ENCODE results near the gene CCDC27. TPM values are rescaled to one million over a fixed set of nuclear protein-coding genes. Genes with fewer than 3 reads are reported as not detected.
"Not testable (repeated sequence)": the region's sequence is repeated elsewhere in the genome, so short reads cannot be mapped to it uniquely, and the experiment has no call there.

Gene CCDC27
- total RNA-seq, 1 experiment from 2014 or later = not detected

DNA sequence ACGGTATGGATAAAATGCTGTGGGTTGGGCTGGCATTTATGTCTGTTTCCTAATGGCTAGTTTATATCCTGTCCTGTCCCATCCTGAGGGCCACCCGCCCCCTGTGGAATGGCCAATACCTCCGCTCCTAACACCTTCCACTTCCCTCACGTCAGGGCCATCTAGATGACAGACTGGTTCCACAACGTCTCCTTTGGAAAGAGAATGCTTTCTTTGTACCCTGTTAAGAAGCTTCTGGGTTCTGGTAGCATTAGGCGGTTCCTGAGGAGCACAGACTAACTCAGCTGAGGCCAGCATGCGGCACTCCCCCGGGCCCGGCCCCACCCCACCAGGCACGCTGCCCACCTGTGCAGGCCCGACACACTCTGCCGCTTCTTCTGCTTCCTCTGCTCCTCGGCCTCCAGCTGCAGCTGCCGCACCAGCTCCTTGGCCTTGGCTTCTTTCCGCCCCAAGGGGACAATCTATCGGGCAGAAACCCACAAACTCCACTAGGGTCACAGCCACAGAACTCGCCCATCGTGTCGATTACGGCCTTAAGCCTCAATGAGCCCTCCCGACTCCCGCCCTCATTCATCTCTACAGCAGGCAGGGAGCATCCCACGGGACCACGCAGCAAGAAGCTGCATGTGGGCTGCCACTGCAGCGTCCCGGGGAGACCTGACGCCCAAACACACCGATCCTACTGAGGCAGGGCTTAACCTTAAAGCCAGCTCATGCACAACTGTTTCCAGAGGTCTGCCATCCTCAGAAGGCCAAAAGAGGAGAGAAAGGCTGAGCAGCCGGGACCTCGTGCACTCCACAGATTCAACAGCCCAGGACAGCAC, 31.6 kb downstream of the CCDC27 start:
- no peak for DNase-seq (ENCODE audit: low spot score)
- in situ Hi-C loops (cut with HindIII; ENCODE audit: low sequenced_read_pairs) = no loop called here

DNA sequence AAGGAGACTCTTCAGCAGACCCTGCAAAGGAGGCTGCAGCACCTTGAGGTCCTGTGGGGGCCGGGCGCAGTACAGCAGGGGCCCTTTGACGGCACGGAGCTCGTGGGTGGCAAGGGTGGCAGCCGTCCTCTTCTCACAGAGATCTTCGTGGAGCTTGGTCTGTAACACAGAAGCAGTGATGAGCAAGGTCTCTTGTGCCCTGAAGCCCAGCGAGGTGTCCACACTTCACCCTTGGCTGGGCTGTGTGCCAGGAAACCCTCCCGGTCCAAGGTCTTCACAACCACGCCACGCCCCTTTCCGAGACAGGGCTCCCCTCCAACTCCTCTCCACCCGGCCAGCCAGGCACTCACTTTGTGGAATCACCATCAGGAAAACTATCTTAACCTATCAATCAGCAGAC, 32.8 kb downstream of the CCDC27 start:
- in situ Hi-C loops (cut with HindIII; ENCODE audit: low sequenced_read_pairs) = no loop called here
- DNase-seq (ENCODE audit: low spot score) = no peak

- in situ Hi-C loops (cut with HindIII; ENCODE audit: low sequenced_read_pairs) = no loop called here
- DNase-seq (ENCODE audit: low spot score) = no peak
These were observed 33.4 kb downstream of the CCDC27 start for GRCh38 chr1:3785456-3786157.

- in situ Hi-C loops (cut with HindIII; ENCODE audit: low sequenced_read_pairs) = no loop called here
- DNase-seq (ENCODE audit: low spot score) = no peak
These were observed 34.5 kb downstream of the CCDC27 start for GRCh38 chr1:3786468-3787348.

- no peak for DNase-seq (ENCODE audit: low spot score)
- in situ Hi-C loops (cut with HindIII; ENCODE audit: low sequenced_read_pairs) = no loop called here
These were observed 35.1 kb downstream of the CCDC27 start for GRCh38 chr1:3787349-3787715.

- DNase-seq (ENCODE audit: low spot score) = no peak
- in situ Hi-C loops (cut with HindIII; ENCODE audit: low sequenced_read_pairs) = no loop called here
These were observed 35.7 kb downstream of the CCDC27 start for GRCh38 chr1:3787745-3788605.

- in situ Hi-C loops (cut with HindIII; ENCODE audit: low sequenced_read_pairs) = no loop called here
- DNase-seq (ENCODE audit: low spot score) = peak; percentile 71
These were observed 36.6 kb downstream of the CCDC27 start for GRCh38 chr1:3788756-3789420.

GRCh38 chr1:3789421-3790300, 37.4 kb downstream of the CCDC27 start:
- in situ Hi-C loops (cut with HindIII; ENCODE audit: low sequenced_read_pairs) = no loop called here
- DNase-seq (ENCODE audit: low spot score) = no peak

GRCh38 chr1:3790500-3790923, 38.3 kb downstream of the CCDC27 start:
- in situ Hi-C loops (cut with HindIII; ENCODE audit: low sequenced_read_pairs) = no loop called here
- no peak for DNase-seq (ENCODE audit: low spot score)

GRCh38 chr1:3790952-3791351, 38.7 kb downstream of the CCDC27 start:
- in situ Hi-C loops (cut with HindIII; ENCODE audit: low sequenced_read_pairs) = no loop called here
- no peak for DNase-seq (ENCODE audit: low spot score)

GRCh38 chr1:3795453-3796214, 43.4 kb downstream of the CCDC27 start:
- no peak for DNase-seq (ENCODE audit: low spot score)
- in situ Hi-C loops (cut with HindIII; ENCODE audit: low sequenced_read_pairs) = no loop called here

- in situ Hi-C loops (cut with HindIII; ENCODE audit: low sequenced_read_pairs) = no loop called here
- DNase-seq (ENCODE audit: low spot score) = peak; percentile 93
These were observed 44.2 kb downstream of the CCDC27 start, which contains the start of gene LRRC47 for GRCh38 chr1:3796215-3797061. LRRC47 (minus strand) TSS chr1:3796498; CDS start chr1:3796476, 22 bp downstream.

- DNase-seq (ENCODE audit: low spot score) = peak; percentile 75
- in situ Hi-C loops (cut with HindIII; ENCODE audit: low sequenced_read_pairs) = no loop called here
These were observed 47.9 kb downstream of the CCDC27 start for GRCh38 chr1:3799976-3800685.

GRCh38 chr1:3800795-3801194, 48.5 kb downstream of the CCDC27 start:
- DNase-seq (ENCODE audit: low spot score); in situ Hi-C loops (cut with HindIII; ENCODE audit: low sequenced_read_pairs): not testable (repeated sequence)

Measured in G401 (cell line).